ENCODE data around the gene NKPD1. TPM values are rescaled to one million over a fixed set of nuclear protein-coding genes. Genes with fewer than 3 reads are reported as not detected.

NKPD1 gene
- polyA plus RNA-seq, 2 of the 4 experiments (the other 2 are of a cell fraction) = 0.12 to 0.15 TPM

DNA sequence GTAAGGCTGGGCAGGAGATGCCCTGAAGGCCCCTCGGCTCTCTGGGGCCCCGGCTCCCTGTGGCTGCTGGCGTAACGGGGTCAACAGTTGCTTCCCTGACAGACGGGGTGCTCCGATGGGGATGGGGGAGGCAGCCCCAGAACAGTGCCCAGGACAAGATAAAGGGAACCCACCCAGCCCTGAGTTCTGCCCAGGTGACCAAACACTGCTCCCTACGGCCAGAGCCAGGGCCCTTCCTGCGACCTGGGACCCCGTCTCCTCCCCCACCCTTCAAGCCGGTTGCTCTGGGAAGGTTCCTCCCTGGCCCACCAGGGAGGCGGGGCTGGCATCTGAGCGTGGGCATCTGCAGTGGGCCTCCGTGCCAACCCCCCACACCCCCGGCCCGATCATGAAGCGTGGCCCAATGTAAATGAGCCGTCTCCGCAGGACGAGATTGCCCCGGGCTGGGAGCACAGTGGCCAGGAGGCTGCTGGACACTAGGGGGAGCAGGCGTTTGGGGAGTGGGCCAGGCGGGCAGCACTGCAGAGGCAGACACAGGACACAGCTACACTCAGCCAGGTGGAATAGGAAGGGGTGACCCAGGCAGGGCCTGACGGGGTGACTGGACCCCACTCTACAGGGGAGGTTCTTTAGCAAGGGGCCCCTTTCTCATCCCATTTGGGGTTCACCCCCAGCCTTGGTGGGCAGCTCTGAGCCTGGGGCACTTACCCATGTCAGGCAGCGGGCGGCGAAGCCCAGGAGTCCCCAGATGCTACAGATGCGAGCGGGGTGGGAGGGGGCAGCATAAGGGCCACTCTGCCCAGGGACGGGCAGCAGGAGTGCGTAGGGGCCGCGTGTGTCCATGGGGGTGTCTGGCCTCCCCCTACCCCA is 1.2 kb upstream of the NKPD1 start:
- CTCF ChIA-PET = interaction anchor here (1.3 to 2.9 kb wide), 6 partner anchors 12 to 36 kb away, joined by 3 to 14 read pairs (median 8); partner anchors contain the start of genes BLOC1S3 and TRAPPC6A

DNA sequence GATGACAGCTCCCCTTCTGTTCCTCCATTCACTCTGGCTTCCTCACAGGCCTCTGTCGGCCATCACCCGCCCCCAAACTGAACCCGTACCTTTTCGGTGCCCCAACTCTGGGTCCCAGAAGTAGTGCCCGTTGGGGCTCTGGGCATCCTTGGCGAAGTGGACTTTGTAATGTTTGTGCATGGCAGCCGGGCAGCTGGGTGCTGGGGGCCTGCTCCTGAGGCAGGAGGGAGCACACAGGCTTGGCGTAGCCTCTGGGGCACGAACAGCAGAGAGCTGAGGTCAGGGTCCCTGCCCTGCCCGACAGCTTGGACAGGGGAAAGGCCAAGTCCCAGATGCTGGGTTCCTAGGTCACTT is 834 bp downstream of the NKPD1 start:
- POLR2A ChIA-PET = interaction anchor here (0.6 kb wide), 1 partner anchor 18 kb away, joined by 3 read pairs; the partner anchor contains the start of genes BLOC1S3 and TRAPPC6A
- no peak for ATAC-seq
- FAIRE-seq = no peak
- 74% methylated on average over 10 of the region's 10 CpGs for WGBS (ENCODE audit: missing lambda C conversion rate)
- peaks cover 5% of the 10 kb centered on the region; the same call in 1 of the 3 replicates for H3K4me1 ChIP-seq
- H3K27ac ChIP-seq = no peak overlapping the region; a peak in 1 of 6 replicates
- no peak overlapping the region for H3K4me2 ChIP-seq
- DNase-seq (ENCODE audit: low read depth in 1 of 2, low spot score in 1 of 2) = no peak
- no peaks in the 10 kb centered on the region for H3K9me3 ChIP-seq
- CTCF ChIA-PET = interaction anchor here (1.0 to 2.9 kb wide), 9 partner anchors 9 to 178 kb away, joined by 3 to 14 read pairs (median 5); partner anchors contain the start of genes BLOC1S3 and TRAPPC6A
- no peak overlapping the region for H3K4me3 ChIP-seq
- TF ChIP-seq ZSCAN20 (CRISPR knock-in tag; IDR thresholded peaks at IDR 0.05) (no peak), HDAC2 (IDR thresholded peaks at IDR 0.05) (no peak), CBX8 (IDR thresholded peaks at IDR 0.05) (no peak), KDM1A (IDR thresholded peaks at IDR 0.05; ENCODE audit: low read depth) (no peak), JUNB (IDR thresholded peaks at IDR 0.05) (no peak), RCOR1 (IDR thresholded peaks at IDR 0.05; ENCODE audit: low read depth, low read length) (no peak), GATA3 (IDR thresholded peaks at IDR 0.05; ENCODE audit: borderline replicate concordance) (no peak), EHF (CRISPR knock-in tag; IDR thresholded peaks at IDR 0.05) (no peak), ESRRA (IDR thresholded peaks at IDR 0.05; ENCODE audit: borderline replicate concordance, low read length) (no peak), FOSL2 (IDR thresholded peaks at IDR 0.05) (no peak), FOSL2 (CRISPR knock-in tag; IDR thresholded peaks at IDR 0.05) (no peak), MAFK (IDR thresholded peaks at IDR 0.05; ENCODE audit: partially characterized antibody) (no peak), EHMT2 (IDR thresholded peaks at IDR 0.05; ENCODE audit: low read depth) (no peak), RNF2 (IDR thresholded peaks at IDR 0.05; ENCODE audit: borderline replicate concordance, low read depth) (no peak)
- TF ChIP-seq, protein P1, sequence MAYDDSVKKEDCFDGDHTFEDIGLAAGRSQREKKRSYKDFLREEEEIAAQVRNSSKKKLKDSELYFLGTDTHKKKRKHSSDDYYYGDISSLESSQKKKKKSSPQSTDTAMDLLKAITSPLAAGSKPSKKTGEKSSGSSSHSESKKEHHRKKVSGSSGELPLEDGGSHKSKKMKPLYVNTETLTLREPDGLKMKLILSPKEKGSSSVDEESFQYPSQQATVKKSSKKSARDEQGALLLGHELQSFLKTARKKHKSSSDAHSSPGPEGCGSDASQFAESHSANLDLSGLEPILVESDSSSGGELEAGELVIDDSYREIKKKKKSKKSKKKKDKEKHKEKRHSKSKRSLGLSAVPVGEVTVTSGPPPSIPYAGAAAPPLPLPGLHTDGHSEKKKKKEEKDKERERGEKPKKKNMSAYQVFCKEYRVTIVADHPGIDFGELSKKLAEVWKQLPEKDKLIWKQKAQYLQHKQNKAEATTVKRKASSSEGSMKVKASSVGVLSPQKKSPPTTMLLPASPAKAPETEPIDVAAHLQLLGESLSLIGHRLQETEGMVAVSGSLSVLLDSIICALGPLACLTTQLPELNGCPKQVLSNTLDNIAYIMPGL (CRISPR knock-in tag; IDR thresholded peaks at IDR 0.05; ENCODE audit: borderline replicate concordance) = no peak
- TF ChIP-seq, protein P2, sequence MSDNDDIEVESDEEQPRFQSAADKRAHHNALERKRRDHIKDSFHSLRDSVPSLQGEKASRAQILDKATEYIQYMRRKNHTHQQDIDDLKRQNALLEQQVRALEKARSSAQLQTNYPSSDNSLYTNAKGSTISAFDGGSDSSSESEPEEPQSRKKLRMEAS (IDR thresholded peaks at IDR 0.05) = no peak

More for the DNA sequence above, 1.2 kb upstream of the NKPD1 start:
- Histone ChIP-seq H3K27ac (no peak overlapping the region), H3K4me1 (0 out of 3 replicates have a peak, but pooled peaks cover 4% of the 10 kb centered on the region), H3K9me3 (no peaks in the 10 kb centered on the region), H3K4me3 (no peak overlapping the region), H3K4me2 (no peak overlapping the region)
- 51% methylated on average over 26 of the region's 32 CpGs for WGBS (ENCODE audit: missing lambda C conversion rate)
- peak; percentile 38 to 66 for ATAC-seq
- no peak for FAIRE-seq
- DNase-seq (ENCODE audit: low read depth in 1 of 2, low spot score in 1 of 2) = no peak
- no peak for TF ChIP-seq EHMT2 (IDR thresholded peaks at IDR 0.05; ENCODE audit: low read depth)
- TF ChIP-seq RAD21 (conservative IDR thresholded peaks at IDR 0.05 in 1 of 2, IDR thresholded peaks at IDR 0.05 in 1 of 2) = peak; percentile 26 to 52; a peak in 2 of 5 replicates
- no peak for TF ChIP-seq FOSL2 (IDR thresholded peaks at IDR 0.05)
- no peak for TF ChIP-seq FOSL2 (CRISPR knock-in tag; IDR thresholded peaks at IDR 0.05)
- TF ChIP-seq TFCP2L1 (CRISPR knock-in tag; IDR thresholded peaks at IDR 0.05) = no peak
- no peak for TF ChIP-seq EP300 (IDR thresholded peaks at IDR 0.05)
- TF ChIP-seq ZNF302 (CRISPR knock-in tag; IDR thresholded peaks at IDR 0.05) = no peak
- no peak for TF ChIP-seq ZFP36 (IDR thresholded peaks at IDR 0.05; ENCODE audit: borderline replicate concordance, partially characterized antibody)
- no peak for TF ChIP-seq CEBPB (IDR thresholded peaks at IDR 0.05)
- no peak for TF ChIP-seq KDM1A (IDR thresholded peaks at IDR 0.05; ENCODE audit: low read depth)
- TF ChIP-seq, protein P3, sequence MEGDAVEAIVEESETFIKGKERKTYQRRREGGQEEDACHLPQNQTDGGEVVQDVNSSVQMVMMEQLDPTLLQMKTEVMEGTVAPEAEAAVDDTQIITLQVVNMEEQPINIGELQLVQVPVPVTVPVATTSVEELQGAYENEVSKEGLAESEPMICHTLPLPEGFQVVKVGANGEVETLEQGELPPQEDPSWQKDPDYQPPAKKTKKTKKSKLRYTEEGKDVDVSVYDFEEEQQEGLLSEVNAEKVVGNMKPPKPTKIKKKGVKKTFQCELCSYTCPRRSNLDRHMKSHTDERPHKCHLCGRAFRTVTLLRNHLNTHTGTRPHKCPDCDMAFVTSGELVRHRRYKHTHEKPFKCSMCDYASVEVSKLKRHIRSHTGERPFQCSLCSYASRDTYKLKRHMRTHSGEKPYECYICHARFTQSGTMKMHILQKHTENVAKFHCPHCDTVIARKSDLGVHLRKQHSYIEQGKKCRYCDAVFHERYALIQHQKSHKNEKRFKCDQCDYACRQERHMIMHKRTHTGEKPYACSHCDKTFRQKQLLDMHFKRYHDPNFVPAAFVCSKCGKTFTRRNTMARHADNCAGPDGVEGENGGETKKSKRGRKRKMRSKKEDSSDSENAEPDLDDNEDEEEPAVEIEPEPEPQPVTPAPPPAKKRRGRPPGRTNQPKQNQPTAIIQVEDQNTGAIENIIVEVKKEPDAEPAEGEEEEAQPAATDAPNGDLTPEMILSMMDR (IDR thresholded peaks at IDR 0.05) = peak; percentile 36; the same call in 1 of the 3 replicates
- no peak for TF ChIP-seq PHF8 (IDR thresholded peaks at IDR 0.05; ENCODE audit: borderline replicate concordance, low read depth)
- TF ChIP-seq FOXS1 (CRISPR knock-in tag; IDR thresholded peaks at IDR 0.05) = no peak
- no peak for TF ChIP-seq HOXA7 (CRISPR knock-in tag; IDR thresholded peaks at IDR 0.05)
- TF ChIP-seq KDM5A (IDR thresholded peaks at IDR 0.05) = no peak
- TF ChIP-seq ESRRA (IDR thresholded peaks at IDR 0.05; ENCODE audit: borderline replicate concordance, low read length) = no peak
- TF ChIP-seq SMC3 (IDR thresholded peaks at IDR 0.05) = peak; percentile 44
- no peak for TF ChIP-seq ZC3H11A (IDR thresholded peaks at IDR 0.05)
- TF ChIP-seq, protein P4, sequence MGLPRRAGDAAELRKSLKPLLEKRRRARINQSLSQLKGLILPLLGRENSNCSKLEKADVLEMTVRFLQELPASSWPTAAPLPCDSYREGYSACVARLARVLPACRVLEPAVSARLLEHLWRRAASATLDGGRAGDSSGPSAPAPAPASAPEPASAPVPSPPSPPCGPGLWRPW (IDR thresholded peaks at IDR 0.05) = no peak
- 0 out of 5 replicates have a peak, but pooled peaks of 1 of the 2 experiments have one; percentile 24 for TF ChIP-seq JUN (IDR thresholded peaks at IDR 0.05)
- no peak for TF ChIP-seq NR3C1 (IDR thresholded peaks at IDR 0.05)
- TF ChIP-seq BHLHE40 (IDR thresholded peaks at IDR 0.05; ENCODE audit: low read depth, low read length) = no peak
- TF ChIP-seq GATA3 (IDR thresholded peaks at IDR 0.05; ENCODE audit: borderline replicate concordance) = no peak
- TF ChIP-seq, protein P5, sequence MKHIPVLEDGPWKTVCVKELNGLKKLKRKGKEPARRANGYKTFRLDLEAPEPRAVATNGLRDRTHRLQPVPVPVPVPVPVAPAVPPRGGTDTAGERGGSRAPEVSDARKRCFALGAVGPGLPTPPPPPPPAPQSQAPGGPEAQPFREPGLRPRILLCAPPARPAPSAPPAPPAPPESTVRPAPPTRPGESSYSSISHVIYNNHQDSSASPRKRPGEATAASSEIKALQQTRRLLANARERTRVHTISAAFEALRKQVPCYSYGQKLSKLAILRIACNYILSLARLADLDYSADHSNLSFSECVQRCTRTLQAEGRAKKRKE (CRISPR knock-in tag; IDR thresholded peaks at IDR 0.05; ENCODE audit: low read depth) = no peak
- no peak for TF ChIP-seq MYC (IDR thresholded peaks at IDR 0.05; ENCODE audit: borderline replicate concordance, low read length)
- POLR2A ChIA-PET = interaction anchor here (0.5 kb wide), 1 partner anchor 1437 kb away, joined by 3 read pairs; no protein-coding TSS in a partner anchor
